T-helper 2 cell treated with Interferon-gamma antibody and Interleukin-4, amounts not matched to agents 5 μg/mL and 100 μg/mL, for 36 hours (primary cell): ENCODE measurements around the gene CERS1.

Experiments
- DNase-seq: peaks from one replicate; pipeline ENCODE4 v3.0.0; 2021; ENCODE audit warnings: low spot score
- H3K27ac Mint-ChIP-seq: one replicate; pipeline ENCODE4 v1.8.0; 2021; ENCODE audit warnings: mild to moderate bottlenecking, mixed read lengths
- H3K27me3 Mint-ChIP-seq: one replicate; pipeline ENCODE4 v1.8.0; 2021; ENCODE audit warnings: low read depth, mixed read lengths
- H3K36me3 Mint-ChIP-seq: one replicate; pipeline ENCODE4 v1.8.0; 2021; ENCODE audit warnings: low read depth, mixed read lengths
- H3K4me1 Mint-ChIP-seq: one replicate; pipeline ENCODE4 v1.8.0; 2021; ENCODE audit warnings: low read depth, mixed read lengths
- H3K4me3 Mint-ChIP-seq: one replicate; pipeline ENCODE4 v1.8.0; 2022; ENCODE audit warnings: mild to moderate bottlenecking, moderate library complexity, mixed read lengths
- H3K9me3 Mint-ChIP-seq: one replicate; pipeline ENCODE4 v1.8.0; 2021; ENCODE audit warnings: mixed read lengths

CERS1 gene, protein sequence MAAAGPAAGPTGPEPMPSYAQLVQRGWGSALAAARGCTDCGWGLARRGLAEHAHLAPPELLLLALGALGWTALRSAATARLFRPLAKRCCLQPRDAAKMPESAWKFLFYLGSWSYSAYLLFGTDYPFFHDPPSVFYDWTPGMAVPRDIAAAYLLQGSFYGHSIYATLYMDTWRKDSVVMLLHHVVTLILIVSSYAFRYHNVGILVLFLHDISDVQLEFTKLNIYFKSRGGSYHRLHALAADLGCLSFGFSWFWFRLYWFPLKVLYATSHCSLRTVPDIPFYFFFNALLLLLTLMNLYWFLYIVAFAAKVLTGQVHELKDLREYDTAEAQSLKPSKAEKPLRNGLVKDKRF

GRCh38 chr19:18895824-18896341, at the start of gene CERS1:
CERS1 (minus strand) TSS chr19:18896158; CDS start chr19:18896072, 86 bp downstream.
- peak within 1 kb of the TSS; percentile 68 for H3K4me3 Mint-ChIP-seq
- H3K27ac Mint-ChIP-seq: no peak within 1 kb of the TSS
- no peaks in the 10 kb centered on the region for H3K36me3 Mint-ChIP-seq
- H3K9me3 Mint-ChIP-seq: no peaks in the 10 kb centered on the region
- H3K27me3 Mint-ChIP-seq: peaks cover 30% of the 10 kb centered on the region
- peaks cover 2% of the 10 kb centered on the region for H3K4me1 Mint-ChIP-seq
- DNase-seq: no peak

DNA sequence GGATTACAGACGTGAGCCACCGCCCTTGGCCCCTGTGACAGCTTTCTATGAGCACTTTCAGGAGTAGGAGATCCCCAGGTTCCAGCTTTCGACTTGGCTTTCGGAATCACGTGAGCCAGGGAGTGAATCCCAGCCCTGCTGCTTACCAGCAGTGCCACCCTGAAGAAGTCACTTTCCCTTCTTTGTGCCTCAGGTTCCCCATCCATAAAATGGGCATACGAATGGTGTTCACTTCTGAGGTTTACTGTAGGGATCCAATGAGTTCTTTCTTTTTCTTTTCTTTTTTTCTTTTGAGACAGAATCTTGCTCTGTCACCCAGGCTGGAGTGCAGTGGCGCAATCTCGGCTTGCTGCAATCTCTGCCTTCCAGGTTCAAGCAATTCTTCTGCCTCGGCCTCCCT, 49.3 kb upstream of the CERS1 start:
- Mint-ChIP-seq H3K27me3 (peaks cover 19% of the 10 kb centered on the region), H3K36me3 (no peaks in the 10 kb centered on the region)

DNA sequence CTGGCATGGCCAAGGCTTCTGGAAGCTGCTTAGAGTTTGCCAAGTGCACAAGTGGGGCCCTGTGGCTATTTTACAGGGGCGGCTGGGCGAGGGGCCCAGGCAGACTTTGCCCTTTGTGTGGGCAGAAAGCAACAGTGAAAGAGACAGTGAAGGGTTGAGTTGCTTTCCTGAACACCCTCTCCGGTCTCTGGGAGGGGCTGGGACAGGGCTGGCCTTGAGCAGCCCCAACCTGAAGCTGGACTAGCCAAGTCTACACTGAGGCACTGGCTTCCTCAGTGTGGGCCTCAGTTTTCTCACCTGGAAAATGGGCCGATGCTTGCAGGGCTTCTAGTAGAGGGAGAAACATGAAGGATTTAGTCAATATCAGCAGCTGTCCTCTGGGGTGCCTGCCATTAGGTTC, 47.5 kb upstream of the CERS1 start:
- no peak overlapping the region for H3K27ac Mint-ChIP-seq

More for the DNA sequence above, 49.3 kb upstream of the CERS1 start:
- no peak overlapping the region for H3K4me3 Mint-ChIP-seq
- H3K27ac Mint-ChIP-seq: no peak overlapping the region
- DNase-seq: no peak
- H3K9me3 Mint-ChIP-seq: no peaks in the 10 kb centered on the region
- H3K4me1 Mint-ChIP-seq: peaks cover 2% of the 10 kb centered on the region

DNA sequence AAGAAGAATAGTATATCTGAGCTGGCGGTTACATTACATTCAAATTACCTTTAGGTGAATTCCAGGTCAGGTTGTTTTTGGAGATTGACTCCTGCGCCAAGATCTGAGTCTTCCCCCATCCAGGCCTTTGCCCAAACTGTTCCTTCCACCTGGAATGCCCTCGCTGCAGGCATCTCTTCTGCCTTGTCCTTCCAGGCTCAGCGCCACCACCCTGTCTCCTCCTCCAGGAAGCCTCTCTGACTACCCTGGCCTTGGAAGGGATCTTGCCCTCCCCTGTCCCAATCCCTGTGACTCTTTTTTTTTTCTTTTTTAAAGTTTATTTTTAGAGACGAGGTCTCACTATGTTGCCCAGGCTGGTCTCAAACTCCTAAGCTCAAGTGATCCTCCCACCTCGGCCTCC, 46.7 kb upstream of the CERS1 start:
- no peaks in the 10 kb centered on the region for H3K36me3 Mint-ChIP-seq
- no peak for DNase-seq
- peaks cover 38% of the 10 kb centered on the region for H3K27me3 Mint-ChIP-seq
- peaks cover 4% of the 10 kb centered on the region for H3K4me1 Mint-ChIP-seq
- no peak overlapping the region for H3K27ac Mint-ChIP-seq
- no peak overlapping the region for H3K4me3 Mint-ChIP-seq
- H3K9me3 Mint-ChIP-seq: no peaks in the 10 kb centered on the region

More for the DNA sequence above, 47.5 kb upstream of the CERS1 start:
- H3K4me3 Mint-ChIP-seq: no peak overlapping the region
- no peaks in the 10 kb centered on the region for H3K9me3 Mint-ChIP-seq
- H3K27me3 Mint-ChIP-seq: peaks cover 33% of the 10 kb centered on the region
- peaks cover 4% of the 10 kb centered on the region for H3K4me1 Mint-ChIP-seq
- H3K36me3 Mint-ChIP-seq: no peaks in the 10 kb centered on the region
- DNase-seq: no peak

- no peak overlapping the region for H3K27ac Mint-ChIP-seq
These were observed 45.8 kb upstream of the CERS1 start for GRCh38 chr19:18941628-18942354.

DNA sequence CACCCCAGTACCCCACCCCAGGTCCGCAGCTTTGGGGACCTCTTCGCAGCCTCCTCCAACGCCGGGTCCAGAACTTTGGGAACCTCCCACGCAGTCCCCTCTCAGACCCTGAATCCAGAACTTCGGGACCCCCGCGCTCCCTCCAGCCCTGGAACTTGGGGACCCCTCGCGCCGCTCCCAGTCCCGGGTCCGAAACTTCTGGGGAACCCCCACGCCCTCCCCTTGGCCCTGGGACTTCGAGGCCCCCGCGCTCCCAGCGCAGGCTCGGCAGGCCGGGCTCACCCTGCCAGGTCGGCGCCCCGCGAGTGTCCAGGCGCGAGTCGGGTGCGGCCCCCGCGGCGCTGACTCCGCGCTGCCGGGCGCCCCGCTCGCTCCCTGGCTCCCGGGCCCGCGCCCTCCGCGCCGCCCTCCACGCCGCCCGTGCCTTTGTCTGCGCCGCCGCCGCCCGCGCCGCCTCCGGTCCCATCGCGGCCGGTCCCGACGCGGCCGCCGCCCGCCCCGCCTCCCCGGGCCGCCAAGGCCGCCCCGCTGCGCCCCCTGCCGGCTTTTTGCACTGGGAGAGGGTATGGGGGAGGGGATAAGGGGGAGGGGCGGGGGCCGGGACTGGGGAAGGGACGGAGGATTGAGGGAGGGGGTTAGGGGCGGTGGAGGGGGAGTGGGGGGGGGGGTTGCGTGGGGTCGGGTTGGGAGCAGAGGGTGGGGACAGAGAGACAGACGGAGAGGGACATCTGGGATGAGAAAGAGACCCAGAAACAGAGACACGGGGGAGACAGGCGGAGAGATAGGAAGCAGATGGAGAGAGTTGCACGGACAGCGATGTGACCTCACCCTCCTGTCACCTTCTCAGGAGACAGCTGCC, 45.0 kb upstream of the CERS1 start, which contains the start of gene HOMER3:
TSS of gene HOMER3 (minus strand) at position 449 of the 859 bp plus-strand sequence. CDS start 2,235 bp downstream, outside the sequence.
- Mint-ChIP-seq H3K4me1 (peaks cover 4% of the 10 kb centered on the region), H3K27me3 (peaks cover 42% of the 10 kb centered on the region), H3K36me3 (no peaks in the 10 kb centered on the region), H3K9me3 (no peaks in the 10 kb centered on the region), H3K4me3 (peak within 1 kb of the TSS; percentile 49), H3K27ac (no peak within 1 kb of the TSS)
- peak; percentile 68 for DNase-seq

More at GRCh38 chr19:18941628-18942354, 45.8 kb upstream of the CERS1 start:
- H3K9me3 Mint-ChIP-seq: no peaks in the 10 kb centered on the region
- no peaks in the 10 kb centered on the region for H3K36me3 Mint-ChIP-seq
- H3K4me1 Mint-ChIP-seq: peaks cover 4% of the 10 kb centered on the region
- H3K27me3 Mint-ChIP-seq: peaks cover 41% of the 10 kb centered on the region
- peak overlapping the region; percentile 49 for H3K4me3 Mint-ChIP-seq
- no peak for DNase-seq

DNA sequence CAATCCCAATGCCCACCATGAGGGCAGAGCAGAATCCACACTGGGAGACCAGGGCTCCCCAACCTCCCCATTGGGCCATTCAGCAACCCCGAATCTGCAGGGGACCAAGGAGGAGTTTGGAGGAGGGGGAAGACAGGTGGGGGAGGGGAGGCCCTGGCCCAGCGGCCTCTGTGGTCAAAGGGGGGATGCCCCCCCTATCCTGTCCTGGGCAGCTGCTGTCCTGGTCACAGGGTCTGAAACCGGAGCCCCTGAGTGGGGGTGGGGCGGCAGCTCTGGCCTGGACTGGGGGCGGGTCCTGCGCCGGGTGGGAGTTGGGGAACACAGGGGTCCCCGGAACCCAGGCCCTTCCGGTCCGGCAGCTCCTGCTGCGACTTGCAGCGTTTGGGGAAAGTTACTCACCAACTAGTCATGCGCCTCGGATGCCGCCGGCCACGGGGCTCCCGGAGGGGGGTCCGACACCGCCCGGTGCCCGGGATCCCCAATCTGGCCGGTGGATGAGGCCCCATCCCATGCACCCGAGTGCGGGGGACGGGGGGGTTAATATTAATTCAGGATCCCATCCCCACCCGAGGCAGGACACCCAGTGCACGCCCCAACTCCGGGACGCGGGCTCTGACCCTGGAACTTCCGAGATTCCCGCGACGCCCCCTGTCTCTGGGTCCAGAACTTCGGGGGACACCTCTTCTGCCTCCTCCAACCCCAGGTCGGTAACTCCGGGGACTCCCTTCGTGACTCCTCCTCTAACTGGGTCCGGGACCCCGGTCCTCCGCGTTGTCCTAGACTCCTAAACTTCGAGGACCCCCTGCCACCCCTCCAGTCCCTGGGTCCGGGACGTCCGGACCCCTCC, 44.2 kb upstream of the CERS1 start:
- H3K4me3 Mint-ChIP-seq: peak overlapping the region; percentile 76
- H3K36me3 Mint-ChIP-seq: no peaks in the 10 kb centered on the region
- no peak overlapping the region for H3K27ac Mint-ChIP-seq
- H3K4me1 Mint-ChIP-seq: peaks cover 4% of the 10 kb centered on the region
- peaks cover 43% of the 10 kb centered on the region for H3K27me3 Mint-ChIP-seq
- DNase-seq: no peak
- H3K9me3 Mint-ChIP-seq: no peaks in the 10 kb centered on the region

DNA sequence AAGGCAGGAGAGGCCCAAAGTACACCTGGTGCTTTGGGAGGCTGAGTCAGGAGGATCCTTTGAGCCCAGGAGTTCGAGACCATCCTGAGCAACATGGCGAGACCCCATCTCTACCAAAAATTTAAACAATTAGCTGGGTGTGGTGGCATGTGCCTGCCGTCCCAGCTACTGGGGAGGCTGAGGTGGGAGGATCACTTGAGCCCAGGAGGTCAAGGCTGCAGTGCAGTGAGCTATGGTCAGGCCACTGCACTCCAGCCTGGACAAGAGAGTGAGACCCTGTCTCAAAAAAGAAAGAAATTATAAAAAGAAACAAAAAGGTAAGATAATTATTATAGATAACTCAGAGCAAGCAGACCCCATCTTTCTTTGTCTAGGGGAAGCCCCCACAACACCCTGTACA, 43.2 kb upstream of the CERS1 start:
- H3K9me3 Mint-ChIP-seq: no peaks in the 10 kb centered on the region
- no peak for DNase-seq
- peak overlapping the region; percentile 30 for H3K4me3 Mint-ChIP-seq
- no peak overlapping the region for H3K27ac Mint-ChIP-seq
- no peaks in the 10 kb centered on the region for H3K36me3 Mint-ChIP-seq
- peaks cover 4% of the 10 kb centered on the region for H3K4me1 Mint-ChIP-seq
- peaks cover 45% of the 10 kb centered on the region for H3K27me3 Mint-ChIP-seq

GRCh38 chr19:18933297-18933696, 37.3 kb upstream of the CERS1 start:
- Mint-ChIP-seq H3K27me3 (peaks cover 20% of the 10 kb centered on the region), H3K27ac (no peak overlapping the region), H3K9me3 (no peaks in the 10 kb centered on the region), H3K36me3 (no peaks in the 10 kb centered on the region), H3K4me3 (no peak overlapping the region), H3K4me1 (peaks cover 6% of the 10 kb centered on the region)
- DNase-seq: no peak

DNA sequence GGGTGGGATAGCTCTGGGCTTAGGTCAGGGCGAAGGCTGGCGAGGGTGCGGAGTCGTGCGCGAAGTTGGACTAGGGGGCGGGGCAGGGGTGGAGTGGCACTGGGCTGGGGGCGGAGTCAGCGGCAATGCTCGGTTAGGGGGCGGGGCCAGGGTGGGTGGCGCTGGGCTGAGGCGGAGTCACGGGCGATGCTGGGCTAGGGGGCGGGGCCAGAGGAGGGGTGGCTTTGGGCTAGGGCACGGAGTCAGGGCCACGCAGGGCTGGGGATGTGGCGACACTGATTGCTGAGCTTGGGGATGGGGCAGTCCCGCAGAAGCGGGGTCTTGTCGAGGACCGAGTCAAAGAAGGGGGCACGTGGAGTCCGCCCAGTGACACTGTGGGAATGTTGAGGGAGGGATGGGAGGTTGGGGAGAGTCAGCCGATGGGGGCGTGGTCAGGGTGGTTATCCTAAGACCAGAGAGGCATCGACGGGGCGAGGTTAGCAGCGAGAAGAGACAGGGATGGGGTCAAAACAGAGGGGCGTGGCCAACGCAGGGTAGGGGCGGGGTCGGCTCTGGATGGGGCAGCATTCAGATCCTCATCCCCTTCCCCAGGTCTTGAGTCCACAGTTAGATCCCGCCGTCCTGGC, 36.4 kb upstream of the CERS1 start:
- H3K27me3 Mint-ChIP-seq: peaks cover 14% of the 10 kb centered on the region
- H3K4me3 Mint-ChIP-seq: peak overlapping the region; percentile 81
- H3K36me3 Mint-ChIP-seq: peaks cover 4% of the 10 kb centered on the region
- H3K27ac Mint-ChIP-seq: no peak overlapping the region
- H3K4me1 Mint-ChIP-seq: peaks cover 6% of the 10 kb centered on the region
- no peaks in the 10 kb centered on the region for H3K9me3 Mint-ChIP-seq
- peak; percentile 65 for DNase-seq

GRCh38 chr19:18931316-18932162, 35.6 kb upstream of the CERS1 start:
- Mint-ChIP-seq H3K4me3 (no peak overlapping the region), H3K9me3 (no peaks in the 10 kb centered on the region), H3K27me3 (peaks cover 12% of the 10 kb centered on the region), H3K27ac (no peak overlapping the region), H3K36me3 (peaks cover 6% of the 10 kb centered on the region), H3K4me1 (peaks cover 6% of the 10 kb centered on the region)
- no peak for DNase-seq

- no peak for DNase-seq
- peaks cover 18% of the 10 kb centered on the region for H3K36me3 Mint-ChIP-seq
- H3K4me1 Mint-ChIP-seq: peaks cover 6% of the 10 kb centered on the region
- H3K9me3 Mint-ChIP-seq: no peaks in the 10 kb centered on the region
- peaks cover 10% of the 10 kb centered on the region for H3K27me3 Mint-ChIP-seq
- no peak overlapping the region for H3K27ac Mint-ChIP-seq
- no peak overlapping the region for H3K4me3 Mint-ChIP-seq
These were observed 33.4 kb upstream of the CERS1 start for GRCh38 chr19:18929311-18929710.
